ENCODE data around the gene ATP2B1.

Gene ATP2B1

GRCh38 chr12:89664441-89664840 is 44.2 kb downstream of the ATP2B1 start:
- Histone ChIP-seq H3K9ac (ENCODE audit: low read depth in 1 of 2, low read length in 2 of 2) (no peak overlapping the region), H3K27me3 (ENCODE audit: control insufficient read depth in 1 of 2, insufficient read depth in 2 of 2, low read length in 2 of 2) (no peaks in the 10 kb centered on the region), H3K4me3 (ENCODE audit: low read depth in 1 of 2, low read length in 2 of 2) (no peak overlapping the region), H3K36me3 (ENCODE audit: control insufficient read depth in 1 of 2, insufficient read depth in 2 of 2, low read length in 2 of 2) (no peaks in the 10 kb centered on the region), H3K4me1 (ENCODE audit: control insufficient read depth in 1 of 2, insufficient read depth in 2 of 2, low read length in 2 of 2) (peaks cover 7 to 34% of the 10 kb centered on the region in 2 donors), H3K27ac (ENCODE audit: low read depth, low read length) (no peak overlapping the region), H3K9me3 (ENCODE audit: control insufficient read depth in 1 of 2, low read length in 2 of 2) (no peaks in the 10 kb centered on the region)

GRCh38 chr12:89663577-89664357 is 44.9 kb downstream of the ATP2B1 start:
- H3K9me3 ChIP-seq (ENCODE audit: control insufficient read depth in 1 of 2, low read length in 2 of 2) = no peaks in the 10 kb centered on the region
- no peak overlapping the region for H3K9ac ChIP-seq (ENCODE audit: low read depth in 1 of 2, low read length in 2 of 2)
- peaks cover 7 to 34% of the 10 kb centered on the region in 2 donors for H3K4me1 ChIP-seq (ENCODE audit: control insufficient read depth in 1 of 2, insufficient read depth in 2 of 2, low read length in 2 of 2)
- no peaks in the 10 kb centered on the region for H3K36me3 ChIP-seq (ENCODE audit: control insufficient read depth in 1 of 2, insufficient read depth in 2 of 2, low read length in 2 of 2)
- no peaks in the 10 kb centered on the region for H3K27me3 ChIP-seq (ENCODE audit: control insufficient read depth in 1 of 2, insufficient read depth in 2 of 2, low read length in 2 of 2)
- H3K4me3 ChIP-seq (ENCODE audit: low read depth in 1 of 2, low read length in 2 of 2) = peak overlapping the region in 1 of 2 donors; percentile 11
- no peak overlapping the region for H3K27ac ChIP-seq (ENCODE audit: low read depth, low read length)

- Histone ChIP-seq H3K4me1 (ENCODE audit: control insufficient read depth in 1 of 2, insufficient read depth in 2 of 2, low read length in 2 of 2) (peaks cover 7 to 34% of the 10 kb centered on the region in 2 donors), H3K9me3 (ENCODE audit: control insufficient read depth in 1 of 2, low read length in 2 of 2) (no peaks in the 10 kb centered on the region), H3K4me3 (ENCODE audit: low read depth in 1 of 2, low read length in 2 of 2) (no peak overlapping the region), H3K36me3 (ENCODE audit: control insufficient read depth in 1 of 2, insufficient read depth in 2 of 2, low read length in 2 of 2) (no peaks in the 10 kb centered on the region), H3K27me3 (ENCODE audit: control insufficient read depth in 1 of 2, insufficient read depth in 2 of 2, low read length in 2 of 2) (no peaks in the 10 kb centered on the region), H3K27ac (ENCODE audit: low read depth, low read length) (no peak overlapping the region), H3K9ac (ENCODE audit: low read depth in 1 of 2, low read length in 2 of 2) (no peak overlapping the region)
These were observed 46.0 kb downstream of the ATP2B1 start for GRCh38 chr12:89662623-89663022.

- H3K27me3 ChIP-seq (ENCODE audit: control insufficient read depth in 1 of 2, insufficient read depth in 2 of 2, low read length in 2 of 2) = no peaks in the 10 kb centered on the region
- H3K36me3 ChIP-seq (ENCODE audit: control insufficient read depth in 1 of 2, insufficient read depth in 2 of 2, low read length in 2 of 2) = no peaks in the 10 kb centered on the region
- no peaks in the 10 kb centered on the region for H3K9me3 ChIP-seq (ENCODE audit: control insufficient read depth in 1 of 2, low read length in 2 of 2)
- H3K27ac ChIP-seq (ENCODE audit: low read depth, low read length) = no peak overlapping the region
- peaks cover 7 to 41% of the 10 kb centered on the region in 2 donors for H3K4me1 ChIP-seq (ENCODE audit: control insufficient read depth in 1 of 2, insufficient read depth in 2 of 2, low read length in 2 of 2)
- no peak overlapping the region for H3K9ac ChIP-seq (ENCODE audit: low read depth in 1 of 2, low read length in 2 of 2)
- H3K4me3 ChIP-seq (ENCODE audit: low read depth in 1 of 2, low read length in 2 of 2) = no peak overlapping the region
These were observed 46.8 kb downstream of the ATP2B1 start for GRCh38 chr12:89661706-89662330.

GRCh38 chr12:89657739-89658138 is 50.9 kb downstream of the ATP2B1 start:
- H3K4me1 ChIP-seq (ENCODE audit: control insufficient read depth in 1 of 2, insufficient read depth in 2 of 2, low read length in 2 of 2) = peaks cover 3 to 36% of the 10 kb centered on the region in 2 donors
- no peak overlapping the region for H3K4me3 ChIP-seq (ENCODE audit: low read depth in 1 of 2, low read length in 2 of 2)
- H3K27ac ChIP-seq (ENCODE audit: low read depth, low read length) = no peak overlapping the region
- no peaks in the 10 kb centered on the region for H3K27me3 ChIP-seq (ENCODE audit: control insufficient read depth in 1 of 2, insufficient read depth in 2 of 2, low read length in 2 of 2)
- no peak overlapping the region for H3K9ac ChIP-seq (ENCODE audit: low read depth in 1 of 2, low read length in 2 of 2)
- H3K36me3 ChIP-seq (ENCODE audit: control insufficient read depth in 1 of 2, insufficient read depth in 2 of 2, low read length in 2 of 2) = no peaks in the 10 kb centered on the region
- H3K9me3 ChIP-seq (ENCODE audit: control insufficient read depth in 1 of 2, low read length in 2 of 2) = no peaks in the 10 kb centered on the region

- Histone ChIP-seq H3K4me3 (ENCODE audit: low read depth in 1 of 2, low read length in 2 of 2) (no peak overlapping the region), H3K36me3 (ENCODE audit: control insufficient read depth in 1 of 2, insufficient read depth in 2 of 2, low read length in 2 of 2) (no peaks in the 10 kb centered on the region), H3K9ac (ENCODE audit: low read depth in 1 of 2, low read length in 2 of 2) (no peak overlapping the region), H3K27ac (ENCODE audit: low read depth, low read length) (no peak overlapping the region), H3K4me1 (ENCODE audit: control insufficient read depth in 1 of 2, insufficient read depth in 2 of 2, low read length in 2 of 2) (peaks cover 0 to 29% of the 10 kb centered on the region in 2 donors), H3K9me3 (ENCODE audit: control insufficient read depth in 1 of 2, low read length in 2 of 2) (no peaks in the 10 kb centered on the region), H3K27me3 (ENCODE audit: control insufficient read depth in 1 of 2, insufficient read depth in 2 of 2, low read length in 2 of 2) (no peaks in the 10 kb centered on the region)
These were observed 51.6 kb downstream of the ATP2B1 start for GRCh38 chr12:89657066-89657465.

GRCh38 chr12:89655841-89656240 is 52.8 kb downstream of the ATP2B1 start:
- H3K4me1 ChIP-seq (ENCODE audit: control insufficient read depth in 1 of 2, insufficient read depth in 2 of 2, low read length in 2 of 2) = peaks cover 0 to 21% of the 10 kb centered on the region in 2 donors

GRCh38 chr12:89651192-89651591 is 57.4 kb downstream of the ATP2B1 start:
- H3K4me1 ChIP-seq (ENCODE audit: control insufficient read depth in 1 of 2, insufficient read depth in 2 of 2, low read length in 2 of 2) = peaks cover 7 to 11% of the 10 kb centered on the region in 2 donors
- no peak overlapping the region for H3K4me3 ChIP-seq (ENCODE audit: low read depth in 1 of 2, low read length in 2 of 2)
- no peak overlapping the region for H3K27ac ChIP-seq (ENCODE audit: low read depth, low read length)
- no peaks in the 10 kb centered on the region for H3K27me3 ChIP-seq (ENCODE audit: control insufficient read depth in 1 of 2, insufficient read depth in 2 of 2, low read length in 2 of 2)
- no peak overlapping the region for H3K9ac ChIP-seq (ENCODE audit: low read depth in 1 of 2, low read length in 2 of 2)
- no peaks in the 10 kb centered on the region for H3K9me3 ChIP-seq (ENCODE audit: control insufficient read depth in 1 of 2, low read length in 2 of 2)
- H3K36me3 ChIP-seq (ENCODE audit: control insufficient read depth in 1 of 2, insufficient read depth in 2 of 2, low read length in 2 of 2) = peaks cover 3 to 5% of the 10 kb centered on the region in 2 donors

More at GRCh38 chr12:89655841-89656240, 52.8 kb downstream of the ATP2B1 start:
- Histone ChIP-seq H3K9ac (ENCODE audit: low read depth in 1 of 2, low read length in 2 of 2) (no peak overlapping the region), H3K27ac (ENCODE audit: low read depth, low read length) (no peak overlapping the region), H3K27me3 (ENCODE audit: control insufficient read depth in 1 of 2, insufficient read depth in 2 of 2, low read length in 2 of 2) (no peaks in the 10 kb centered on the region), H3K36me3 (ENCODE audit: control insufficient read depth in 1 of 2, insufficient read depth in 2 of 2, low read length in 2 of 2) (peaks cover 0 to 3% of the 10 kb centered on the region in 2 donors), H3K4me3 (ENCODE audit: low read depth in 1 of 2, low read length in 2 of 2) (no peak overlapping the region), H3K9me3 (ENCODE audit: control insufficient read depth in 1 of 2, low read length in 2 of 2) (no peaks in the 10 kb centered on the region)

- Histone ChIP-seq H3K9ac (ENCODE audit: low read depth in 1 of 2, low read length in 2 of 2) (no peak overlapping the region), H3K27me3 (ENCODE audit: control insufficient read depth in 1 of 2, insufficient read depth in 2 of 2, low read length in 2 of 2) (no peaks in the 10 kb centered on the region), H3K36me3 (ENCODE audit: control insufficient read depth in 1 of 2, insufficient read depth in 2 of 2, low read length in 2 of 2) (peaks cover 3 to 5% of the 10 kb centered on the region in 2 donors), H3K27ac (ENCODE audit: low read depth, low read length) (no peak overlapping the region), H3K9me3 (ENCODE audit: control insufficient read depth in 1 of 2, low read length in 2 of 2) (no peaks in the 10 kb centered on the region), H3K4me3 (ENCODE audit: low read depth in 1 of 2, low read length in 2 of 2) (no peak overlapping the region), H3K4me1 (ENCODE audit: control insufficient read depth in 1 of 2, insufficient read depth in 2 of 2, low read length in 2 of 2) (peaks cover 8 to 11% of the 10 kb centered on the region in 2 donors)
These were observed 58.4 kb downstream of the ATP2B1 start for GRCh38 chr12:89650239-89650638.

GRCh38 chr12:89649820-89650219 is 58.8 kb downstream of the ATP2B1 start:
- peaks cover 3 to 5% of the 10 kb centered on the region in 2 donors for H3K36me3 ChIP-seq (ENCODE audit: control insufficient read depth in 1 of 2, insufficient read depth in 2 of 2, low read length in 2 of 2)
- no peak overlapping the region for H3K9ac ChIP-seq (ENCODE audit: low read depth in 1 of 2, low read length in 2 of 2)
- H3K27ac ChIP-seq (ENCODE audit: low read depth, low read length) = no peak overlapping the region
- H3K4me3 ChIP-seq (ENCODE audit: low read depth in 1 of 2, low read length in 2 of 2) = no peak overlapping the region
- H3K27me3 ChIP-seq (ENCODE audit: control insufficient read depth in 1 of 2, insufficient read depth in 2 of 2, low read length in 2 of 2) = no peaks in the 10 kb centered on the region
- H3K9me3 ChIP-seq (ENCODE audit: control insufficient read depth in 1 of 2, low read length in 2 of 2) = no peaks in the 10 kb centered on the region
- peaks cover 6 to 11% of the 10 kb centered on the region in 2 donors for H3K4me1 ChIP-seq (ENCODE audit: control insufficient read depth in 1 of 2, insufficient read depth in 2 of 2, low read length in 2 of 2)

Measured in duodenal mucosa (tissue), 2 donors.